Stimulated activated CD4-positive, alpha-beta T cell treated with anti-CD3 and anti-CD28 coated beads, Interleukin-15, amount 100 ng/mL, for 24 hours (primary cell): ENCODE results near the gene HPS1.
A peak's percentile ranks its signal among the peaks of the same experiment; 100 is the strongest.

ENCODE experiments used
- DNase-seq: peaks from one replicate; pipeline ENCODE4 v3.0.0-alpha.2; 2020

Gene HPS1

GRCh38 chr10:98410759-98411158 is 36.0 kb downstream of the HPS1 start:
- DNase-seq = no peak

GRCh38 chr10:98410135-98410743 is 36.5 kb downstream of the HPS1 start:
- DNase-seq = no peak

- DNase-seq = no peak
Measured at GRCh38 chr10:98408799-98409198, 37.9 kb downstream of the HPS1 start.

GRCh38 chr10:98407744-98408241 is 38.9 kb downstream of the HPS1 start:
- no peak for DNase-seq

GRCh38 chr10:98407017-98407743 is 39.6 kb downstream of the HPS1 start:
- DNase-seq = no peak

GRCh38 chr10:98405422-98405821 is 41.3 kb downstream of the HPS1 start:
- DNase-seq = no peak

GRCh38 chr10:98404571-98405359 is 42.0 kb downstream of the HPS1 start:
- peak; percentile 37 for DNase-seq

GRCh38 chr10:98403812-98404504 is 42.8 kb downstream of the HPS1 start:
- DNase-seq = no peak

- no peak for DNase-seq
Measured at GRCh38 chr10:98402931-98403718, 43.6 kb downstream of the HPS1 start.

GRCh38 chr10:98402478-98402877 is 44.3 kb downstream of the HPS1 start:
- no peak for DNase-seq

GRCh38 chr10:98400482-98400881 is 46.3 kb downstream of the HPS1 start:
- DNase-seq = no peak

GRCh38 chr10:98399784-98400183 is 47.0 kb downstream of the HPS1 start:
- no peak for DNase-seq

GRCh38 chr10:98397089-98397600 is 49.6 kb downstream of the HPS1 start:
- DNase-seq = no peak

GRCh38 chr10:98396096-98397063 is 50.4 kb downstream of the HPS1 start:
- DNase-seq = no peak

GRCh38 chr10:98394851-98395440 is 51.8 kb downstream of the HPS1 start:
- DNase-seq = no peak

- DNase-seq = no peak
Measured at GRCh38 chr10:98391578-98391991, 55.1 kb downstream of the HPS1 start.

- no peak for DNase-seq
Measured at GRCh38 chr10:98391065-98391464, 55.7 kb downstream of the HPS1 start.

GRCh38 chr10:98390406-98390805 is 56.3 kb downstream of the HPS1 start:
- no peak for DNase-seq

GRCh38 chr10:98389398-98389797 is 57.3 kb downstream of the HPS1 start:
- no peak for DNase-seq

GRCh38 chr10:98388101-98388655 is 58.6 kb downstream of the HPS1 start:
- no peak for DNase-seq
